H1 (cell line): ENCODE results near the gene PHLPP1. TPM values are rescaled to one million over a fixed set of nuclear protein-coding genes. Genes with fewer than 3 reads are reported as not detected.
A peak's percentile ranks its signal among the peaks of the same experiment; 100 is the strongest.

Experiments used
- CTCF ChIA-PET: fragments of 300-600 bp; sonication (Branson Sonifier 250); formaldehyde crosslinking; loops from one replicate; lab custom pipeline; 2021; ENCODE audit not compliant: partially characterized antibody; lab: Charles Lee
- POLR2A ChIA-PET: fragments of 300-600 bp; sonication (Branson Sonifier 250); formaldehyde crosslinking; loops from one replicate; lab custom pipeline; 2021; ENCODE audit warnings: inconsistent platforms; ENCODE audit not compliant: partially characterized antibody; lab: Charles Lee
- DNase-seq, 2 experiments: peaks; one replicate each; pipeline versions ENCODE4 v3.0.0 to v3.0.0-alpha.2; 2010 to 2022; ENCODE audit warnings: low spot score in 2 of 2, low read depth in 1 of 2, mixed read lengths in 1 of 2
- FAIRE-seq: peaks from 2 replicates; lab custom pipeline; 2011; peaks lifted over from hg19 to GRCh38; lab: Jason Lieb, UNC
- H2AFZ ChIP-seq: 2 replicates; pipeline ENCODE4 v1.8.1; 2012; ENCODE audit warnings: low read length, inconsistent platforms
- H2AK5ac ChIP-seq: 2 replicates; pipeline ENCODE4 v1.6.1; 2013; ENCODE audit warnings: low read depth, low read length
- H2BK120ac ChIP-seq: replicated peaks from 2 replicates; pipeline ENCODE3; 2013; ENCODE audit warnings: low read depth, low read length, inconsistent platforms
- H2BK12ac ChIP-seq: 2 replicates; pipeline ENCODE4 v1.6.1; 2013; ENCODE audit warnings: low read depth, low read length
- H2BK15ac ChIP-seq: 2 replicates; pipeline ENCODE4 v1.6.1; 2013; ENCODE audit warnings: low read length
- H2BK20ac ChIP-seq: 2 replicates; pipeline ENCODE4 v1.6.1; 2013; ENCODE audit warnings: low read length
- H2BK5ac ChIP-seq: 2 replicates; pipeline ENCODE4 v1.6.1; 2013; ENCODE audit warnings: low read depth, low read length
- H3K14ac ChIP-seq: 2 replicates; pipeline ENCODE4 v1.6.1; 2013; ENCODE audit warnings: inconsistent platforms; ENCODE audit not compliant: insufficient read length
- H3K18ac ChIP-seq: 2 replicates; pipeline ENCODE4 v1.6.1; 2013; ENCODE audit warnings: low read length; ENCODE audit errors: extremely low read depth
- H3K23ac ChIP-seq: 2 replicates; pipeline ENCODE4 v1.6.1; 2013; ENCODE audit warnings: inconsistent platforms; ENCODE audit not compliant: insufficient read length
- H3K23me2 ChIP-seq: 2 replicates; pipeline ENCODE4 v1.6.1; 2013; ENCODE audit warnings: low read depth, low read length
- H3K27ac ChIP-seq: 2 replicates; pipeline ENCODE4 v1.6.1; 2011; ENCODE audit warnings: low read depth, low read length, inconsistent platforms
- H3K27me3 ChIP-seq, 4 experiments: replicated peaks in 1 of 4; 1 replicate in 1 of 4; 2 replicates in 3 of 4; pipeline versions ENCODE4 v1.6.1 to v1.8.1; 2011 to 2013; ENCODE audit warnings: low read length in 3 of 4, mild to moderate bottlenecking in 3 of 4, inconsistent platforms in 2 of 4, mixed read lengths in 2 of 4, moderate library complexity in 1 of 4; ENCODE audit not compliant: control insufficient read depth in 3 of 4, insufficient read depth in 3 of 4; ENCODE audit errors: extremely low read depth in 1 of 4
- H3K36me3 ChIP-seq, 4 experiments: 2 replicates each; pipeline versions ENCODE4 v1.6.1 to v1.8.1; 2011 to 2013; ENCODE audit warnings: mild to moderate bottlenecking in 4 of 4, low read length in 3 of 4, moderate library complexity in 2 of 4, control low read depth in 1 of 4, inconsistent platforms in 1 of 4; ENCODE audit not compliant: insufficient read depth in 4 of 4, control insufficient read depth in 2 of 4
- H3K4ac ChIP-seq: replicated peaks from 2 replicates; pipeline ENCODE3; 2013; ENCODE audit warnings: low read length, low read depth, mixed read lengths, inconsistent platforms; ENCODE audit not compliant: insufficient read length
- H3K4me1 ChIP-seq, 4 experiments: replicated peaks in 1 of 4; 1 replicate in 1 of 4; 2 replicates in 3 of 4; pipeline versions ENCODE4 v1.6.1 to v1.8.1; 2011 to 2013; ENCODE audit warnings: low read length in 3 of 4, inconsistent platforms in 2 of 4, mixed read lengths in 1 of 4; ENCODE audit not compliant: insufficient read depth in 4 of 4, control insufficient read depth in 3 of 4
- H3K4me2 ChIP-seq, 2 experiments: 2 replicates each; pipeline versions ENCODE4 v1.6.1 to v1.8.1; 2011 to 2013; ENCODE audit warnings: low read depth in 2 of 2, low read length in 2 of 2, control low read depth in 1 of 2, inconsistent platforms in 1 of 2, mild to moderate bottlenecking in 1 of 2; ENCODE audit not compliant: insufficient read depth in 1 of 2
- H3K4me3 ChIP-seq, 4 experiments: fragments of 200-600, 300-600 bp in 1 of 4; sonication (generic), shearing (Covaris generic), sonication (Bioruptor Twin) in 1 of 4; 2 replicates each; pipeline versions ENCODE4 v1.5.1 to v1.8.1; 2011 to 2016; ENCODE audit warnings: low read length in 4 of 4, low read depth in 3 of 4, control low read depth in 2 of 4, inconsistent platforms in 2 of 4, mild to moderate bottlenecking in 2 of 4, mixed read lengths in 1 of 4, moderate library complexity in 1 of 4; ENCODE audit not compliant: insufficient read depth in 2 of 4; ENCODE audit errors: extremely low read depth in 1 of 4
- H3K56ac ChIP-seq: replicated peaks from 2 replicates; pipeline ENCODE3; 2013; ENCODE audit warnings: low read depth, mild to moderate bottlenecking, mixed read lengths, low read length, inconsistent platforms; ENCODE audit not compliant: insufficient read length
- H3K79me1 ChIP-seq: 2 replicates; pipeline ENCODE4 v1.6.1; 2013; ENCODE audit warnings: low read depth, low read length, control low read depth
- H3K79me2 ChIP-seq, 2 experiments: 2 replicates each; pipeline versions ENCODE4 v1.6.1 to v1.8.1; 2012 to 2013; ENCODE audit warnings: low read length in 2 of 2, mild to moderate bottlenecking in 2 of 2, inconsistent platforms in 1 of 2; ENCODE audit not compliant: insufficient read depth in 2 of 2, control insufficient read depth in 1 of 2
- H3K9ac ChIP-seq, 4 experiments: replicated peaks in 1 of 4; 1 replicate in 1 of 4; 2 replicates in 3 of 4; pipeline versions ENCODE4 v1.6.1 to v1.8.1; 2011 to 2013; ENCODE audit warnings: low read depth in 3 of 4, low read length in 3 of 4, control low read depth in 2 of 4, mild to moderate bottlenecking in 2 of 4, moderate library complexity in 2 of 4, inconsistent platforms in 1 of 4; ENCODE audit errors: extremely low read depth in 1 of 4
- H3K9me3 ChIP-seq, 2 experiments: 2 replicates each; pipeline versions ENCODE4 v1.6.1 to v1.8.1; 2012 to 2013; ENCODE audit warnings: mild to moderate bottlenecking in 2 of 2, moderate library complexity in 2 of 2, control low read depth in 1 of 2, inconsistent platforms in 1 of 2, low read depth in 1 of 2, low read length in 1 of 2, mixed read lengths in 1 of 2; ENCODE audit not compliant: insufficient read depth in 2 of 2
- H4K20me1 ChIP-seq, 2 experiments: replicated peaks in 1 of 2; 2 replicates each; pipeline versions ENCODE3 to v1.8.1; 2011 to 2013; ENCODE audit warnings: inconsistent platforms in 2 of 2, low read length in 2 of 2, mild to moderate bottlenecking in 1 of 2; ENCODE audit not compliant: insufficient read depth in 2 of 2, control insufficient read depth in 1 of 2
- H4K5ac ChIP-seq: 2 replicates; pipeline ENCODE4 v1.6.1; 2013; ENCODE audit warnings: low read length, low read depth, mixed read lengths, inconsistent platforms; ENCODE audit not compliant: insufficient read length
- H4K8ac ChIP-seq: 2 replicates; pipeline ENCODE4 v1.8.0; 2013; ENCODE audit warnings: mild to moderate bottlenecking, moderate library complexity, low read length, inconsistent platforms; ENCODE audit not compliant: insufficient read depth; ENCODE audit errors: extremely low read depth
- H4K91ac ChIP-seq: replicated peaks from 2 replicates; pipeline ENCODE3; 2013; ENCODE audit warnings: low read length, mixed read lengths, inconsistent platforms; ENCODE audit not compliant: insufficient read length
- GABPA ChIP-seq: IDR thresholded peaks from 2 replicates; pipeline ENCODE4 v1.6.1; 2011; ENCODE audit warnings: mild to moderate bottlenecking, low read length, moderate library complexity, borderline replicate concordance; ENCODE audit not compliant: insufficient read depth
- JUND ChIP-seq: IDR thresholded peaks from 2 replicates; pipeline ENCODE4 v1.6.1; 2011; ENCODE audit warnings: mild to moderate bottlenecking, improper control_type of control experiment, low read length
- KDM4A ChIP-seq: IDR thresholded peaks from one replicate; pipeline ENCODE4 v1.7.1; 2012; ENCODE audit warnings: low read depth, mild to moderate bottlenecking, moderate library complexity, low read length, inconsistent platforms; ENCODE audit not compliant: severe bottlenecking
- NANOG ChIP-seq: IDR thresholded peaks from 2 replicates; pipeline ENCODE4 v1.6.1; 2011; ENCODE audit warnings: low read length, low read depth, mild to moderate bottlenecking, inconsistent platforms; ENCODE audit not compliant: insufficient read depth, poor library complexity, severe bottlenecking
- PHF8 ChIP-seq: fragments of 200-600 bp; sonication (generic); conservative IDR thresholded peaks from 2 replicates; pipeline ENCODE4 v1.7.1; 2012; ENCODE audit warnings: low read depth, mild to moderate bottlenecking, inconsistent platforms, low read length, moderate library complexity
- POLR2A ChIP-seq, 2 experiments: IDR thresholded peaks; 1 replicate in 1 of 2; 2 replicates in 1 of 2; pipeline ENCODE4 v1.6.1; 2011; ENCODE audit warnings: low read depth in 2 of 2, low read length in 2 of 2, mild to moderate bottlenecking in 2 of 2; ENCODE audit errors: control extremely low read depth in 1 of 2
- RBBP5 ChIP-seq: IDR thresholded peaks from 2 replicates; pipeline ENCODE4 v1.7.1; 2012; ENCODE audit warnings: low read depth, mild to moderate bottlenecking, inconsistent platforms, low read length, moderate library complexity, borderline replicate concordance
- RFX5 ChIP-seq: IDR thresholded peaks from 2 replicates; pipeline ENCODE4 v1.6.1; 2011; ENCODE audit warnings: low read depth, low read length, improper control_type of control experiment, borderline replicate concordance
- SIN3A ChIP-seq, 2 experiments: IDR thresholded peaks in 1 of 2; conservative IDR thresholded peaks in 1 of 2; 2 replicates each; pipeline ENCODE4 v1.6.1; 2011 to 2012; ENCODE audit warnings: low read length in 2 of 2, improper control_type of control experiment in 1 of 2, low read depth in 1 of 2, mild to moderate bottlenecking in 1 of 2
- SIX5 ChIP-seq: IDR thresholded peaks from 2 replicates; pipeline ENCODE4 v1.6.1; 2011; ENCODE audit warnings: mild to moderate bottlenecking, low read depth, low read length
- SP2 ChIP-seq: IDR thresholded peaks from 2 replicates; pipeline ENCODE4 v1.6.1; 2012; ENCODE audit warnings: mild to moderate bottlenecking, low read length, inconsistent platforms
- TAF1 ChIP-seq: IDR thresholded peaks from 2 replicates; pipeline ENCODE4 v1.6.1; 2011; ENCODE audit warnings: mild to moderate bottlenecking, low read depth, low read length
- TBP ChIP-seq: IDR thresholded peaks from 2 replicates; pipeline ENCODE4 v1.6.1; 2011; ENCODE audit warnings: low read depth, low read length, improper control_type of control experiment
- WGBS, 2 experiments: shearing (Covaris generic) in 1 of 2; methylation state at CpG; one replicate each; pipeline versions ENCODE4 v1.1.6 to v1.1.7; 2013 to 2015; ENCODE audit warnings: low lambda C conversion rate in 2 of 2, mixed read lengths in 2 of 2, inconsistent platforms in 1 of 2, low coverage in 1 of 2, missing lambda C conversion rate in 1 of 2; ENCODE audit not compliant: insufficient replicate concordance in 2 of 2, insufficient coverage in 1 of 2, insufficient read length in 1 of 2; ENCODE audit errors: extremely low coverage in 1 of 2, missing lambda C conversion rate in 1 of 2; 5-methylcytosine and 5-hydroxymethylcytosine counted together
- polyA plus RNA-seq, 7 experiments: library from polyadenylated mRNA; depleted of rRNA in 3 of 7; stranded (reverse) in 5 of 7; unstranded in 2 of 7; fragments of >200 nt in 5 of 7; fragments of 200-250 nt in 2 of 7; gene quantifications; 1 replicate in 5 of 7; 2 replicates in 1 of 7; 4 replicates in 1 of 7; pipeline versions ENCODE4 v1.2.1 to v1.2.3, GENCODE V29; 2011 to 2013; ENCODE audit warnings: missing spikeins in 2 of 7, mixed read lengths in 2 of 7
- total RNA-seq: library from RNA; stranded (reverse); fragmentation: NEBNext Ultra II Directional; extraction: Animal tissue kit (Norgen Biotek cat#: 25700); gene quantifications from 2 replicates; pipeline ENCODE4 v1.2.1, GENCODE V29; 2021

Gene PHLPP1
- total and polyA plus RNA-seq, 2 of the 8 experiments (the other 6 are each of a cell fraction or from before 2014, with no cell fraction given): 28.0 to 66.3 TPM

- Histone ChIP-seq H3K4me3 (no peak overlapping the region), H3K79me2 (peaks cover 0 to 71% of the 10 kb centered on the region in 2 experiments; a peak in 3 of 4 replicates), H4K8ac (peak overlapping the region; percentile 7; the same call in 1 of the 2 replicates), H3K9me3 (no peaks in the 10 kb centered on the region), H2BK5ac (no peak overlapping the region), H4K5ac (no peak overlapping the region), H4K20me1 (no peaks in the 10 kb centered on the region), H4K91ac (no peak overlapping the region), H3K36me3 (no peaks in the 10 kb centered on the region), H3K56ac (no peak overlapping the region), H3K23me2 (no peaks in the 10 kb centered on the region; the same call in 1 of the 2 replicates), H2BK20ac (no peak overlapping the region), H3K4me1 (peaks cover 0 to 4% (median 2%) of the 10 kb centered on the region in 4 experiments; a peak in 3 of 7 replicates), H2AK5ac (no peak overlapping the region), H3K4me2 (no peak overlapping the region), H2BK15ac (no peak overlapping the region), H3K23ac (no peak overlapping the region), H2BK120ac (no peak overlapping the region), H3K4ac (no peak overlapping the region), H3K18ac (no peak overlapping the region), H2BK12ac (no peak overlapping the region; the same call in none of the 2 replicates), H2AFZ (no peak overlapping the region), H3K27ac (no peak overlapping the region), H3K14ac (no peak overlapping the region), H3K27me3 (no peaks in the 10 kb centered on the region), H3K79me1 (peaks cover 7% of the 10 kb centered on the region), H3K9ac (no peak overlapping the region)
- no peak for DNase-seq
- WGBS, 2 experiments: 96% methylated on average over 7 of the region's 7 CpGs; no CpG with 5 or more reads in 1 of the 2 experiments
- no peak for FAIRE-seq
- CTCF ChIA-PET: interaction anchor here (0.6 to 1.0 kb wide), 3 partner anchors 14 to 264 kb away, joined by 3 read pairs; no protein-coding TSS in a partner anchor
- POLR2A ChIA-PET: interaction anchor here (1.0 kb wide), 1 partner anchor 43 kb away, joined by 3 read pairs; no protein-coding TSS in a partner anchor
- TF ChIP-seq KDM4A (no peak), SP2 (no peak), PHF8 (no peak), JUND (no peak), GABPA (no peak), RBBP5 (no peak), NANOG (no peak), SIN3A (conservative IDR thresholded peaks at IDR 0.05 in 1 of 2, IDR thresholded peaks at IDR 0.05 in 1 of 2; ENCODE audit: low read depth in 1 of 2, low read length in 2 of 2) (no peak), RFX5 (no peak), SIX5 (no peak), TAF1 (no peak), POLR2A (IDR thresholded peaks at IDR 0.05; ENCODE audit: control extremely low read depth in 1 of 2, low read depth in 2 of 2, low read length in 2 of 2) (no peak), TBP (no peak)
These were observed 135.4 kb downstream of the PHLPP1 start for GRCh38 chr18:62850619-62851306.
